Retinal pigment epithelial cell (primary cell): ENCODE results near the gene STAB1.
A peak's percentile ranks its signal among the peaks of the same experiment; 100 is the strongest.

Experiments used
- DNase-seq: peaks from one replicate; pipeline ENCODE4 v3.0.0-alpha.2; 2010; ENCODE audit warnings: low read depth
- H3K4me3 ChIP-seq: 2 replicates; pipeline ENCODE4 v1.5.1; 2011; ENCODE audit warnings: mild to moderate bottlenecking, low read length, control low read depth, moderate library complexity
- TF ChIP-seq, protein P1 (sequence below): conservative IDR thresholded peaks from 2 replicates; pipeline ENCODE4 v1.5.1; 2011; ENCODE audit warnings: low read depth, low read length, control low read depth, inconsistent platforms

STAB1 gene

DNA sequence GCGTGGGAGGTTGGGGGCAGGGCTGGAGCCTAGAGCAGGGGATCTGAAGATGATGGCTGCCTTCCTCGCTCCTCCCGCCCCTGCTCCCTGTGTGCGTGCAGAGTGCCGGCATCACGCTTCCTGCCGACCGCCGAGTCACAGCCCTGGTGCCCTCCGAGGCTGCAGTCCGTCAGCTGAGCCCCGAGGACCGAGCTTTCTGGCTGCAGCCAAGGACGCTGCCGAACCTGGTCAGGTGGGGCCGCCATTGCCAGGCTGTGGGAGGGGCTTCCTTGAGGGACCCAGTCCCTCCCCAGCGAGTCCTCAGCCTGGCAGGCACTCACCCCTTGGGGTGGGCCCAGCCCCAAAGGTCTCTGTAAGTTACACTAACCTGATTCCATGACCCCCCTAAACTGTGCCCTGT lies 17.6 kb downstream of the STAB1 start:
- no peak for DNase-seq
- no peak overlapping the region for H3K4me3 ChIP-seq
- TF ChIP-seq, protein P1, sequence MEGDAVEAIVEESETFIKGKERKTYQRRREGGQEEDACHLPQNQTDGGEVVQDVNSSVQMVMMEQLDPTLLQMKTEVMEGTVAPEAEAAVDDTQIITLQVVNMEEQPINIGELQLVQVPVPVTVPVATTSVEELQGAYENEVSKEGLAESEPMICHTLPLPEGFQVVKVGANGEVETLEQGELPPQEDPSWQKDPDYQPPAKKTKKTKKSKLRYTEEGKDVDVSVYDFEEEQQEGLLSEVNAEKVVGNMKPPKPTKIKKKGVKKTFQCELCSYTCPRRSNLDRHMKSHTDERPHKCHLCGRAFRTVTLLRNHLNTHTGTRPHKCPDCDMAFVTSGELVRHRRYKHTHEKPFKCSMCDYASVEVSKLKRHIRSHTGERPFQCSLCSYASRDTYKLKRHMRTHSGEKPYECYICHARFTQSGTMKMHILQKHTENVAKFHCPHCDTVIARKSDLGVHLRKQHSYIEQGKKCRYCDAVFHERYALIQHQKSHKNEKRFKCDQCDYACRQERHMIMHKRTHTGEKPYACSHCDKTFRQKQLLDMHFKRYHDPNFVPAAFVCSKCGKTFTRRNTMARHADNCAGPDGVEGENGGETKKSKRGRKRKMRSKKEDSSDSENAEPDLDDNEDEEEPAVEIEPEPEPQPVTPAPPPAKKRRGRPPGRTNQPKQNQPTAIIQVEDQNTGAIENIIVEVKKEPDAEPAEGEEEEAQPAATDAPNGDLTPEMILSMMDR, result no peak

DNA sequence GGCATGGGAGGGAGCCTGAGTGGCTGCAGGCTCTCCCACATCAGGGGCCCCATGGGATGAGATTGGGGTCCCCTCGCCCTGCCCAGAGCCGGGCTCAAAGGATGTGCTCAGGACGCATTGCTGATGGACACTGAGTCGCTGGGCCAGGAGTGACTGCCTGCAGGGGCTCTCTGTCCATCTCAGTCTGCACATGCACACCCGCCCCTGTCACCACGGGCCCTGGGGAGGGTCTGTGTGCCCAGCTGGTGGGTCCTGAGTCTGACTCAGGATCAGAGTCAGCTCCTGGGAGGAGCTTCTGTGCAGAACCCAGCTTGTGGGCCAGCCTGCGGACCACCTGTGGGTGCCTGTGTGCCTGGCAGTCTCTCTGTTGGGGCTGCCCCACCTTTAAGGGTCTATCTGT lies 18.1 kb downstream of the STAB1 start:
- H3K4me3 ChIP-seq, result no peak overlapping the region
- TF ChIP-seq, protein P1, result no peak
- no peak for DNase-seq

DNA sequence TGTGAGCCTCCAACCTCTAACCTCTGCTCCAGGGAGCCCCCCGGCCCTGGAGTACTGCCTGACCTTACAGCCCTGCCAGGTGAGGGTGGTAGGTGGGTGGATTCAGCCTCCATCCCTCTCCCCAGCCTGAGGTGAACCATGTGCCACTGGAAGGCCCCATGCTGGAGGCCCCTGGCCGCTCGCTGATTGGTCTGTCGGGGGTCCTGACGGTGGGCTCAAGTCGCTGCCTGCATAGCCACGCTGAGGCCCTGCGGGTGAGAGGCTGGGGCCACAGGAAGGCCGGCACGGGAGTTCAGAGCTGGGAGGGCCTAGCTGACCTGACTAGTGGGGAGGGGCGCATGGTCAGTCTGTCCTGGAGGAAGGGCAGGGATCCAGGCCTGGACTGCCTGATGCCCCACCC lies 19.4 kb downstream of the STAB1 start:
- TF ChIP-seq, protein P1, result no peak
- DNase-seq, result no peak
- no peak overlapping the region for H3K4me3 ChIP-seq

DNA sequence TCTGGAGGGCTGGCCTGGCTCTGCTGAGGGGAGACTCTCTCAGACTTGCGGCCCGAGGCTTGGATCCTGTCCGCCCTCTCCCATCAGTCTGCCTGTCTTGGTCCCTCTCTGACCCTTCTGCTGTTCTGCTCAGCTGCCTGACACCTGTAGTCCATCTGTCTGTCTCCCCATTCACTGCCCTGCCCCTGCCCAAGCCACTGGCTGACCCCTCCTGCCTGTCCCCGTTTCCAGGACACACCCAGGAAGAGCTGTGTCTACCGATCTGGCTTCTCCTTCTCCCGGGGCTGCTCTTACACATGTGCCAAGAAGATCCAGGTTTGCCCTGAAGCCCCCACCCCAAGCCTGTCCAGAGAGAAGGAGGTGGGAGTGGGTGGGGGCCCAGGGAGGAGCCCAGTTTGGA lies 20.1 kb downstream of the STAB1 start:
- TF ChIP-seq, protein P1, result no peak
- H3K4me3 ChIP-seq, result no peak overlapping the region
- no peak for DNase-seq

DNA sequence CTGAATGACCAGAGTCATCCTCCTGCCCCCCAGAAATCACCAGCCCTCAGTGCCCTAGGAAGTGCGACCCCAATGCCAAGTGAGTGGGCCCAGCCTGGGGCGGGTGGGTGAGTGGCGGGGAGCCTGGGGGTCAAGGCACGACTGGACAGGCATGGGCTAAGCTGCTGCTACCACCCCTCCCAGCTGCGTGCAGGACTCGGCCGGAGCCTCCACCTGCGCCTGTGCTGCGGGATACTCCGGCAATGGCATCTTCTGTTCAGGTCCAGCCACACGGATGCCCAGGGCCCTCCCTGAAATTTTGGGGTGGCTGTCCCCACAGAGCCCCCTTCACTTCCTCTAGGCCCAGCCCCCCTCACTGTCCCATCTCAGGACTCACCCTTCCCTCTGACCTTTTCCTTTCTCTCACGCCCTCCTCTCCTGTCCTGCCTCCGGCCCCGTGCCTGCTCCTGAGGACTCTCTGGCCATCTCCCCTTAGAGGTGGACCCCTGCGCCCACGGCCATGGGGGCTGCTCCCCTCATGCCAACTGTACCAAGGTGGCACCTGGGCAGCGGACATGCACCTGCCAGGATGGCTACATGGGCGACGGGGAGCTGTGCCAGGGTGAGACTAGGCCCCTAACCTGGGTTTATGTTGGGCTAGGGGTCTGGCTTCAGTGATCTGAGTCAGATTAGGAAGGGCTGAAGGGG lies 21.5 kb downstream of the STAB1 start:
- DNase-seq, result no peak
- TF ChIP-seq, protein P1, result no peak
- H3K4me3 ChIP-seq, result no peak overlapping the region

DNA sequence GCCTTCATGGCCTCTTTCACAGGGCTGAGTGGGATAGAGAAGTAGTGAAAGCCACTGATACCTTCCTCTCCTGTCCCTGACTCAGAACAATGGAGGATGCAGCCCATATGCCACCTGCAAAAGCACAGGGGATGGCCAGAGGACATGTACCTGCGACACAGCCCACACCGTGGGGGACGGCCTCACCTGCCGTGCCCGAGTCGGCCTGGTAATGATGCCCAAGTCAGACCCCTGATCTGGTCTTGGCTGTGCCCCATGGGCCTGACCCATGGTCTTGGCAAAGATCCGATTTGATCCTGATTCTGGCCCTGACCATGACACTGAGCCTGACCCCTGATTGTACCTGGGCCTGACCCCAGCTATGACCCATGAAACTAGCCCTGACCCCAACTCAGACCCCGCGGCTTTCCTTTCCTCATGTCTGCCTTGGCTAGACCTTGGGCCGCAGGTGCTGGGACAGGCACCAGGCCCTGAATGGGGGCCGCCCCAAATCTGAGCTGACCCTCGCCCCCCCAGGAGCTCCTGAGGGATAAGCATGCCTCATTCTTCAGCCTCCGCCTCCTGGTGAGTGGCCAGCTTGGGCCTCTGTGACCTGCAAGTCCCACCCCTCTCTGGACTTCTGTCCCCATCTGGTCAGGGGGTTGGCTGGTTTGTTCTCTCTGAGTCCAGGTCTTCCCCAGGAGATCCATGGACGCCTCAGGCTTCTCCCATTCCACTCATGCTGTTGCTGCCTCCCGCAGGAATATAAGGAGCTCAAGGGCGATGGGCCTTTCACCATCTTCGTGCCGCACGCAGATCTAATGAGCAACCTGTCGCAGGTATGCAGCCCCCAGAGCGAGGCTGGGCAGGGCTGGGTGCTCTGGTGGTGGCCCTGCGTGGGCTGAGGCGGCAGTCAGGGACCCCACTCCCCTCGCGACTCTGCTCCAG lies 22.9 kb downstream of the STAB1 start:
- DNase-seq, result no peak
- H3K4me3 ChIP-seq, result peak overlapping the region; percentile 24
- TF ChIP-seq, protein P1, result no peak
